Measurements from ENCODE around the gene CDK16.

Gene CDK16

GRCh38 chrX:47202877-47203276 is 15.6 kb upstream of the CDK16 start:
- FAIRE-seq (no peak), DNase-seq (ENCODE audit: extremely low spot score, insufficient read length, low read depth) (no peak)

GRCh38 chrX:47204970-47205369 is 13.5 kb upstream of the CDK16 start:
- FAIRE-seq, result no peak
- no peak for DNase-seq (ENCODE audit: extremely low spot score, insufficient read length, low read depth)

- DNase-seq (ENCODE audit: extremely low spot score, insufficient read length, low read depth) (no peak), FAIRE-seq (no peak)
Measured at GRCh38 chrX:47206316-47206715, 12.2 kb upstream of the CDK16 start.

GRCh38 chrX:47208108-47208507 is 10.4 kb upstream of the CDK16 start:
- FAIRE-seq (peak; percentile 56), DNase-seq (ENCODE audit: extremely low spot score, insufficient read length, low read depth) (no peak)

- FAIRE-seq (no peak), DNase-seq (ENCODE audit: extremely low spot score, insufficient read length, low read depth) (no peak)
Measured at GRCh38 chrX:47209508-47210238, 8.8 kb upstream of the CDK16 start.

GRCh38 chrX:47210661-47211425 is 7.6 kb upstream of the CDK16 start:
- DNase-seq (ENCODE audit: extremely low spot score, insufficient read length, low read depth) (no peak), FAIRE-seq (no peak)

- FAIRE-seq, result no peak
Measured at GRCh38 chrX:47212381-47213293, 5.8 kb upstream of the CDK16 start.

GRCh38 chrX:47214435-47215077 is 3.9 kb upstream of the CDK16 start:
- DNase-seq (ENCODE audit: extremely low spot score, insufficient read length, low read depth), result no peak
- no peak for FAIRE-seq

More at GRCh38 chrX:47212381-47213293, 5.8 kb upstream of the CDK16 start:
- no peak for DNase-seq (ENCODE audit: extremely low spot score, insufficient read length, low read depth)

- no peak for FAIRE-seq
- DNase-seq (ENCODE audit: extremely low spot score, insufficient read length, low read depth), result no peak
Measured at GRCh38 chrX:47215291-47215900, 3.1 kb upstream of the CDK16 start.

- no peak for DNase-seq (ENCODE audit: extremely low spot score, insufficient read length, low read depth)
- FAIRE-seq, result no peak
Measured at GRCh38 chrX:47216393-47216925, 2.0 kb upstream of the CDK16 start.

- FAIRE-seq, result no peak
Measured at GRCh38 chrX:47217121-47217851, 1.2 kb upstream of the CDK16 start.

GRCh38 chrX:47217852-47218279 is 615 bp upstream of the CDK16 start:
- FAIRE-seq (peak; percentile 100), DNase-seq (ENCODE audit: extremely low spot score, insufficient read length, low read depth) (peak; percentile 70)

More at GRCh38 chrX:47217121-47217851, 1.2 kb upstream of the CDK16 start:
- DNase-seq (ENCODE audit: extremely low spot score, insufficient read length, low read depth), result no peak

GRCh38 chrX:47218920-47219815 is 687 bp downstream of the CDK16 start:
- FAIRE-seq, result peak; percentile 62
- no peak for DNase-seq (ENCODE audit: extremely low spot score, insufficient read length, low read depth)

- FAIRE-seq (no peak), DNase-seq (ENCODE audit: extremely low spot score, insufficient read length, low read depth) (no peak)
Measured at GRCh38 chrX:47221756-47222155, 3.3 kb downstream of the CDK16 start.

GRCh38 chrX:47222751-47223350 is 4.4 kb downstream of the CDK16 start:
- DNase-seq (ENCODE audit: extremely low spot score, insufficient read length, low read depth) (no peak), FAIRE-seq (no peak)

GRCh38 chrX:47223476-47224250 is 5.2 kb downstream of the CDK16 start:
- no peak for FAIRE-seq
- no peak for DNase-seq (ENCODE audit: extremely low spot score, insufficient read length, low read depth)

Measured in GM18507 (cell line).